Kidney (tissue), 14 donors: ENCODE measurements around the gene SFT2D2. TPM values are rescaled to one million over a fixed set of nuclear protein-coding genes. Genes with fewer than 3 reads are reported as not detected.

ENCODE experiments used
- DNase-seq, 5 donors: peaks; one replicate each; pipeline ENCODE4 v3.0.0-alpha.2; 2013 to 2020
- FAIRE-seq: peaks from 2 replicates; lab custom pipeline; 2012; peaks lifted over from hg19 to GRCh38; lab: Jason Lieb, UNC
- H3K27ac ChIP-seq, 2 donors: one replicate each; pipeline ENCODE4 v1.7.0; 2013; ENCODE audit warnings: low read depth in 2 of 2, low read length in 2 of 2, inconsistent platforms in 1 of 2
- H3K27me3 ChIP-seq: one replicate; pipeline ENCODE4 v1.7.1; 2013; ENCODE audit warnings: low read length, inconsistent platforms; ENCODE audit not compliant: control insufficient read depth, insufficient read depth
- H3K36me3 ChIP-seq, 3 donors: one replicate each; pipeline versions ENCODE4 v1.7.0 to v1.7.1; 2013; ENCODE audit warnings: low read length in 3 of 3, control low read depth in 1 of 3, inconsistent platforms in 1 of 3; ENCODE audit not compliant: insufficient read depth in 3 of 3, control insufficient read depth in 2 of 3
- H3K4me1 ChIP-seq, 3 donors: one replicate each; pipeline versions ENCODE4 v1.7.0 to v1.7.1; 2013; ENCODE audit warnings: low read length in 3 of 3, inconsistent platforms in 1 of 3, low read depth in 1 of 3; ENCODE audit not compliant: control insufficient read depth in 2 of 3, insufficient read depth in 2 of 3
- H3K4me3 ChIP-seq, 3 donors: one replicate each; pipeline versions ENCODE4 v1.7.0 to v1.8.1; 2013; ENCODE audit warnings: low read length in 3 of 3, control low read depth in 1 of 3, inconsistent platforms in 1 of 3
- H3K9ac ChIP-seq, 3 donors: one replicate each; pipeline versions ENCODE4 v1.7.0 to v1.7.1; 2013; ENCODE audit warnings: low read length in 3 of 3, control low read depth in 1 of 3, inconsistent platforms in 1 of 3
- H3K9me3 ChIP-seq, 3 donors: one replicate each; pipeline versions ENCODE4 v1.7.0 to v1.7.1; 2013; ENCODE audit warnings: low read length in 3 of 3, control low read depth in 1 of 3, inconsistent platforms in 1 of 3; ENCODE audit not compliant: control insufficient read depth in 2 of 3, insufficient read depth in 1 of 3
- intact Hi-C: fragments of 100-400 bp; cut with DNase I; formaldehyde crosslinking; loops from one replicate; pipeline ENCODE4 v1.11.1; 2022
- polyA plus RNA-seq: library from polyadenylated mRNA; stranded (reverse); fragments of 350-450 nt; fragmentation: Illumina TruSeq; extraction: RNeasy Lipid Tissue Mini Kit (QIAGEN cat#74804); gene quantifications from one replicate; pipeline ENCODE4 v1.2.3, GENCODE V29; 2014; ENCODE audit warnings: low read depth, low replicate concordance; ENCODE audit not compliant: insufficient read depth
- total RNA-seq: library from RNA; stranded (reverse); fragmentation: NEBNext Ultra II Directional; extraction: Animal tissue kit (Norgen Biotek cat#: 25700); gene quantifications from one replicate; pipeline ENCODE4 v1.2.1, GENCODE V29; 2021
- TF ChIP-seq, protein P1 (sequence below): IDR thresholded peaks from 3 replicates; pipeline ENCODE4 v1.5.1; 2012; ENCODE audit warnings: mild to moderate bottlenecking, moderate library complexity, borderline replicate concordance; ENCODE audit not compliant: insufficient read depth; ENCODE audit errors: extremely low read depth
- donor health status: control.
- donor health status: control.
- donor health status: control.
- donor health status: control.
- donor health status: control.
- donor health status: DM: yes; HTN: yes; CAD: no.
- donor health status: Normal renal cell carcinoma (clear cell type).

SFT2D2 gene
- total and polyA plus RNA-seq, 2 donors from 2014 or later, result 7.4 to 89.3 TPM

DNA sequence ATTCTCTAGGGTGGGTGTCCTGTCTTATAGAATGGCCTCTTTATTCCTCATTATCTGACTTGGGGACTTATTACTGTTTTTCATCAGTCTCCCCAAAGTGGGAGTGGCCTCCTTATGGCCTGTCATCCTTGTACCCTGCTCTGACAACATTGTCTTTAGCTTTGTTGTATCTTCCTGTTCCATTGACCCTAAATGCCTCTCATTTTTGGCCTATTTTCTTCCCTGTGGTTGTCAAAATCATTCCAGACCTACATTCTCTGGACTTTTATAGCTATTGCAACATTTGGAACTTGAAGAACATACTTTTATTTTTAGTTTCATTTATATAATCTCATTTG is 9.7 kb downstream of the SFT2D2 start:
- H3K36me3 ChIP-seq, result peaks cover 9 to 48% (median 21%) of the 10 kb centered on the region in 3 donors
- no peaks in the 10 kb centered on the region for H3K9me3 ChIP-seq
- no peaks in the 10 kb centered on the region for H3K27me3 ChIP-seq
- DNase-seq, result no peak
- no peak overlapping the region for H3K9ac ChIP-seq
- no peak for FAIRE-seq
- H3K4me1 ChIP-seq, result peaks cover 0 to 24% (median 13%) of the 10 kb centered on the region in 3 donors
- intact Hi-C loops, result no loop called here
- no peak overlapping the region for H3K4me3 ChIP-seq
- TF ChIP-seq, protein P1, sequence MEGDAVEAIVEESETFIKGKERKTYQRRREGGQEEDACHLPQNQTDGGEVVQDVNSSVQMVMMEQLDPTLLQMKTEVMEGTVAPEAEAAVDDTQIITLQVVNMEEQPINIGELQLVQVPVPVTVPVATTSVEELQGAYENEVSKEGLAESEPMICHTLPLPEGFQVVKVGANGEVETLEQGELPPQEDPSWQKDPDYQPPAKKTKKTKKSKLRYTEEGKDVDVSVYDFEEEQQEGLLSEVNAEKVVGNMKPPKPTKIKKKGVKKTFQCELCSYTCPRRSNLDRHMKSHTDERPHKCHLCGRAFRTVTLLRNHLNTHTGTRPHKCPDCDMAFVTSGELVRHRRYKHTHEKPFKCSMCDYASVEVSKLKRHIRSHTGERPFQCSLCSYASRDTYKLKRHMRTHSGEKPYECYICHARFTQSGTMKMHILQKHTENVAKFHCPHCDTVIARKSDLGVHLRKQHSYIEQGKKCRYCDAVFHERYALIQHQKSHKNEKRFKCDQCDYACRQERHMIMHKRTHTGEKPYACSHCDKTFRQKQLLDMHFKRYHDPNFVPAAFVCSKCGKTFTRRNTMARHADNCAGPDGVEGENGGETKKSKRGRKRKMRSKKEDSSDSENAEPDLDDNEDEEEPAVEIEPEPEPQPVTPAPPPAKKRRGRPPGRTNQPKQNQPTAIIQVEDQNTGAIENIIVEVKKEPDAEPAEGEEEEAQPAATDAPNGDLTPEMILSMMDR, result no peak
- peak overlapping the region in 1 of 2 donors; percentile 26 for H3K27ac ChIP-seq

- Histone ChIP-seq H3K4me1 (peaks cover 0 to 22% (median 13%) of the 10 kb centered on the region in 3 donors), H3K27ac (no peak overlapping the region), H3K9me3 (no peaks in the 10 kb centered on the region), H3K27me3 (no peaks in the 10 kb centered on the region), H3K36me3 (peaks cover 9 to 48% (median 21%) of the 10 kb centered on the region in 3 donors), H3K9ac (no peak overlapping the region), H3K4me3 (no peak overlapping the region)
- intact Hi-C loops, result no loop called here
- FAIRE-seq, result no peak
- DNase-seq, result no peak
- TF ChIP-seq, protein P1, result no peak
These were observed 10.1 kb downstream of the SFT2D2 start for GRCh38 chr1:168235937-168236336.

- no peak overlapping the region for H3K27ac ChIP-seq
- H3K36me3 ChIP-seq, result peaks cover 9 to 47% (median 23%) of the 10 kb centered on the region in 3 donors
- H3K4me1 ChIP-seq, result peaks cover 0 to 17% (median 13%) of the 10 kb centered on the region in 3 donors
These were observed 11.2 kb downstream of the SFT2D2 start for GRCh38 chr1:168236836-168237611.

More at GRCh38 chr1:168236836-168237611, 11.2 kb downstream of the SFT2D2 start:
- no peaks in the 10 kb centered on the region for H3K9me3 ChIP-seq
- TF ChIP-seq, protein P1, result no peak
- FAIRE-seq, result no peak
- H3K27me3 ChIP-seq, result no peaks in the 10 kb centered on the region
- no peak overlapping the region for H3K4me3 ChIP-seq
- H3K9ac ChIP-seq, result no peak overlapping the region
- intact Hi-C loops, result no loop called here
- DNase-seq, result no peak
